HepG2 (cell line): Measurements from ENCODE around the gene KIF2C. TPM values are rescaled to one million over a fixed set of nuclear protein-coding genes. Genes with fewer than 3 reads are reported as not detected.
A peak's percentile ranks its signal among the peaks of the same experiment; 100 is the strongest.

Experiments used
- MEIS2 ChIP-seq: sonication (generic); formaldehyde crosslinking; IDR thresholded peaks from 2 replicates; pipeline ENCODE4 v1.9.0; 2021; ENCODE audit warnings: mild to moderate bottlenecking, missing genetic modification reagents
- ZNF337 ChIP-seq: sonication (generic); formaldehyde crosslinking; IDR thresholded peaks from 2 replicates; pipeline ENCODE4 v1.5.1; 2020; ENCODE audit warnings: missing genetic modification reagents, low read depth, mild to moderate bottlenecking, borderline replicate concordance
- ZNF569 ChIP-seq: sonication (generic); formaldehyde crosslinking; IDR thresholded peaks from 2 replicates; pipeline ENCODE4 v1.5.0; 2020; ENCODE audit warnings: mild to moderate bottlenecking, missing genetic modification reagents, moderate library complexity, borderline replicate concordance
- ZNF737 ChIP-seq: sonication (generic); formaldehyde crosslinking; IDR thresholded peaks from 2 replicates; pipeline ENCODE4 v1.5.0; 2020; ENCODE audit warnings: missing genetic modification reagents, mild to moderate bottlenecking, borderline replicate concordance
- polyA plus RNA-seq, 8 experiments: library from polyadenylated mRNA; depleted of rRNA in 3 of 8; stranded (reverse) in 7 of 8; unstranded in 1 of 8; fragments of >200 nt; fragmentation: Illumina TruSeq in 4 of 8; extraction: Trizol in 4 of 8; gene quantifications; 2 replicates each; pipeline versions ENCODE4 v1.2.1 to v1.2.3, GENCODE V29; 2011 to 2016; ENCODE audit warnings: low read depth in 4 of 8, missing spikeins in 1 of 8, mixed read lengths in 1 of 8; ENCODE audit not compliant: insufficient read depth in 1 of 8
- total RNA-seq, 5 experiments: library from RNA; depleted of rRNA; stranded (reverse); fragments of >200 nt; fragmentation: Illumina TruSeq; extraction: Trizol; gene quantifications; 2 replicates each; pipeline ENCODE4 v1.2.3, GENCODE V29; 2016; ENCODE audit warnings: low read depth in 1 of 5
- TF ChIP-seq, protein P1 (sequence below): sonication (generic); formaldehyde crosslinking; IDR thresholded peaks from 2 replicates; pipeline ENCODE4 v1.5.1; 2020; ENCODE audit warnings: mild to moderate bottlenecking, missing genetic modification reagents, moderate library complexity
- TF ChIP-seq, protein P2 (sequence below): sonication (generic); formaldehyde crosslinking; IDR thresholded peaks from 2 replicates; pipeline ENCODE4 v1.4.0; 2020; ENCODE audit warnings: missing genetic modification reagents, borderline replicate concordance
- TF ChIP-seq, protein P3 (sequence below): sonication (generic); formaldehyde crosslinking; IDR thresholded peaks from 2 replicates; pipeline ENCODE4 v1.4.0; 2020; ENCODE audit warnings: missing genetic modification reagents, borderline replicate concordance
- TF ChIP-seq, protein P4 (sequence below): sonication (generic); formaldehyde crosslinking; IDR thresholded peaks from 2 replicates; pipeline ENCODE4 v1.4.0; 2020; ENCODE audit warnings: missing genetic modification reagents
- TF ChIP-seq, protein P5 (sequence below): IDR thresholded peaks from 2 replicates; pipeline ENCODE4 v1.6.1; 2016; ENCODE audit warnings: low read depth

Gene KIF2C
- total and polyA plus RNA-seq, 2 of the 13 experiments (the other 11 are each of a cell fraction or from before 2014, with no cell fraction given), result 29.7 to 53.7 TPM

DNA sequence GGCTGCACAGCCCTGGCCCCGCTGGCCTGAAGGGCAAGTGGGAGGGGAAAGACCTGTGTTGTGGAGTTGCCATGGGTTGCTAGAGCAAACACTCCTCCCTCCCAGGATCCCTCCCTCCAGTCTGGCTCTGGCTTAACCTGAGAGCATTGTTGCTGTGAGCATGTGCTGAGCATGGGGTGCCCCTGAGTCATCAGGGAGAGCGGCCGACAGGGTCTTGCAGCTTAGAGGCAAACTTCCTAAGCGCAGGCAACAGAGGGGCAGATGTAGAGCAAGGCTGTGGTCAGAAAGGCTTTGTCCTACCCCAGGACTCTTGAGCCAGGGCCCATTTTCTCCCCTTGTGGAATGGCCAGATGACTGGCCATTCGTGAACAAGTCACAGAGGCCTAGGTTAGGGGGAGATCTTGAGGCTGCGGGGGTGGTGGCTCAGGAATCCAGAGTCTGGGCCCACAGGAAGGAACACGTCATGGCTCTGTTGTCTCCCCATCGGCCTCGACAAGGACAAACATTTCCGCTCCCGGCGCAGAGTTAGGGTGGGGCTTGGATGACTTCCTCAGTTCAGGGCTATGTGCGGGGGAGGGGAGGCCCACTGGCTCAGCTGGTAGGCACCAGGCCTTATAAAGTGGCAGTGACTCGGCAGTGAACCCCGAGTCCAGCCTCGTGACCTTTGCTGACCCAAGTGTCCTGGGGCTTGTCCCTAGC lies 67.9 kb downstream of the KIF2C start (continued):
- peak; percentile 18 for TF ChIP-seq MEIS2 (CRISPR knock-in tag)
- TF ChIP-seq, protein P1, sequence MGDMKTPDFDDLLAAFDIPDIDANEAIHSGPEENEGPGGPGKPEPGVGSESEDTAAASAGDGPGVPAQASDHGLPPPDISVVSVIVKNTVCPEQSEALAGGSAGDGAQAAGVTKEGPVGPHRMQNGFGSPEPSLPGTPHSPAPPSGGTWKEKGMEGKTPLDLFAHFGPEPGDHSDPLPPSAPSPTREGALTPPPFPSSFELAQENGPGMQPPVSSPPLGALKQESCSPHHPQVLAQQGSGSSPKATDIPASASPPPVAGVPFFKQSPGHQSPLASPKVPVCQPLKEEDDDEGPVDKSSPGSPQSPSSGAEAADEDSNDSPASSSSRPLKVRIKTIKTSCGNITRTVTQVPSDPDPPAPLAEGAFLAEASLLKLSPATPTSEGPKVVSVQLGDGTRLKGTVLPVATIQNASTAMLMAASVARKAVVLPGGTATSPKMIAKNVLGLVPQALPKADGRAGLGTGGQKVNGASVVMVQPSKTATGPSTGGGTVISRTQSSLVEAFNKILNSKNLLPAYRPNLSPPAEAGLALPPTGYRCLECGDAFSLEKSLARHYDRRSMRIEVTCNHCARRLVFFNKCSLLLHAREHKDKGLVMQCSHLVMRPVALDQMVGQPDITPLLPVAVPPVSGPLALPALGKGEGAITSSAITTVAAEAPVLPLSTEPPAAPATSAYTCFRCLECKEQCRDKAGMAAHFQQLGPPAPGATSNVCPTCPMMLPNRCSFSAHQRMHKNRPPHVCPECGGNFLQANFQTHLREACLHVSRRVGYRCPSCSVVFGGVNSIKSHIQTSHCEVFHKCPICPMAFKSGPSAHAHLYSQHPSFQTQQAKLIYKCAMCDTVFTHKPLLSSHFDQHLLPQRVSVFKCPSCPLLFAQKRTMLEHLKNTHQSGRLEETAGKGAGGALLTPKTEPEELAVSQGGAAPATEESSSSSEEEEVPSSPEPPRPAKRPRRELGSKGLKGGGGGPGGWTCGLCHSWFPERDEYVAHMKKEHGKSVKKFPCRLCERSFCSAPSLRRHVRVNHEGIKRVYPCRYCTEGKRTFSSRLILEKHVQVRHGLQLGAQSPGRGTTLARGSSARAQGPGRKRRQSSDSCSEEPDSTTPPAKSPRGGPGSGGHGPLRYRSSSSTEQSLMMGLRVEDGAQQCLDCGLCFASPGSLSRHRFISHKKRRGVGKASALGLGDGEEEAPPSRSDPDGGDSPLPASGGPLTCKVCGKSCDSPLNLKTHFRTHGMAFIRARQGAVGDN (CRISPR knock-in tag), result peak; percentile 100
- TF ChIP-seq, protein P2, sequence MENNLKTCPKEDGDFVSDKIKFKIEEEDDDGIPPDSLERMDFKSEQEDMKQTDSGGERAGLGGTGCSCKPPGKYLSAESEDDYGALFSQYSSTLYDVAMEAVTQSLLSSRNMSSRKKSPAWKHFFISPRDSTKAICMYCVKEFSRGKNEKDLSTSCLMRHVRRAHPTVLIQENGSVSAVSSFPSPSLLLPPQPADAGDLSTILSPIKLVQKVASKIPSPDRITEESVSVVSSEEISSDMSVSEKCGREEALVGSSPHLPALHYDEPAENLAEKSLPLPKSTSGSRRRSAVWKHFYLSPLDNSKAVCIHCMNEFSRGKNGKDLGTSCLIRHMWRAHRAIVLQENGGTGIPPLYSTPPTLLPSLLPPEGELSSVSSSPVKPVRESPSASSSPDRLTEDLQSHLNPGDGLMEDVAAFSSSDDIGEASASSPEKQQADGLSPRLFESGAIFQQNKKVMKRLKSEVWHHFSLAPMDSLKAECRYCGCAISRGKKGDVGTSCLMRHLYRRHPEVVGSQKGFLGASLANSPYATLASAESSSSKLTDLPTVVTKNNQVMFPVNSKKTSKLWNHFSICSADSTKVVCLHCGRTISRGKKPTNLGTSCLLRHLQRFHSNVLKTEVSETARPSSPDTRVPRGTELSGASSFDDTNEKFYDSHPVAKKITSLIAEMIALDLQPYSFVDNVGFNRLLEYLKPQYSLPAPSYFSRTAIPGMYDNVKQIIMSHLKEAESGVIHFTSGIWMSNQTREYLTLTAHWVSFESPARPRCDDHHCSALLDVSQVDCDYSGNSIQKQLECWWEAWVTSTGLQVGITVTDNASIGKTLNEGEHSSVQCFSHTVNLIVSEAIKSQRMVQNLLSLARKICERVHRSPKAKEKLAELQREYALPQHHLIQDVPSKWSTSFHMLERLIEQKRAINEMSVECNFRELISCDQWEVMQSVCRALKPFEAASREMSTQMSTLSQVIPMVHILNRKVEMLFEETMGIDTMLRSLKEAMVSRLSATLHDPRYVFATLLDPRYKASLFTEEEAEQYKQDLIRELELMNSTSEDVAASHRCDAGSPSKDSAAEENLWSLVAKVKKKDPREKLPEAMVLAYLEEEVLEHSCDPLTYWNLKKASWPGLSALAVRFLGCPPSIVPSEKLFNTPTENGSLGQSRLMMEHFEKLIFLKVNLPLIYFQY (CRISPR knock-in tag), result no peak
- TF ChIP-seq, protein P3, sequence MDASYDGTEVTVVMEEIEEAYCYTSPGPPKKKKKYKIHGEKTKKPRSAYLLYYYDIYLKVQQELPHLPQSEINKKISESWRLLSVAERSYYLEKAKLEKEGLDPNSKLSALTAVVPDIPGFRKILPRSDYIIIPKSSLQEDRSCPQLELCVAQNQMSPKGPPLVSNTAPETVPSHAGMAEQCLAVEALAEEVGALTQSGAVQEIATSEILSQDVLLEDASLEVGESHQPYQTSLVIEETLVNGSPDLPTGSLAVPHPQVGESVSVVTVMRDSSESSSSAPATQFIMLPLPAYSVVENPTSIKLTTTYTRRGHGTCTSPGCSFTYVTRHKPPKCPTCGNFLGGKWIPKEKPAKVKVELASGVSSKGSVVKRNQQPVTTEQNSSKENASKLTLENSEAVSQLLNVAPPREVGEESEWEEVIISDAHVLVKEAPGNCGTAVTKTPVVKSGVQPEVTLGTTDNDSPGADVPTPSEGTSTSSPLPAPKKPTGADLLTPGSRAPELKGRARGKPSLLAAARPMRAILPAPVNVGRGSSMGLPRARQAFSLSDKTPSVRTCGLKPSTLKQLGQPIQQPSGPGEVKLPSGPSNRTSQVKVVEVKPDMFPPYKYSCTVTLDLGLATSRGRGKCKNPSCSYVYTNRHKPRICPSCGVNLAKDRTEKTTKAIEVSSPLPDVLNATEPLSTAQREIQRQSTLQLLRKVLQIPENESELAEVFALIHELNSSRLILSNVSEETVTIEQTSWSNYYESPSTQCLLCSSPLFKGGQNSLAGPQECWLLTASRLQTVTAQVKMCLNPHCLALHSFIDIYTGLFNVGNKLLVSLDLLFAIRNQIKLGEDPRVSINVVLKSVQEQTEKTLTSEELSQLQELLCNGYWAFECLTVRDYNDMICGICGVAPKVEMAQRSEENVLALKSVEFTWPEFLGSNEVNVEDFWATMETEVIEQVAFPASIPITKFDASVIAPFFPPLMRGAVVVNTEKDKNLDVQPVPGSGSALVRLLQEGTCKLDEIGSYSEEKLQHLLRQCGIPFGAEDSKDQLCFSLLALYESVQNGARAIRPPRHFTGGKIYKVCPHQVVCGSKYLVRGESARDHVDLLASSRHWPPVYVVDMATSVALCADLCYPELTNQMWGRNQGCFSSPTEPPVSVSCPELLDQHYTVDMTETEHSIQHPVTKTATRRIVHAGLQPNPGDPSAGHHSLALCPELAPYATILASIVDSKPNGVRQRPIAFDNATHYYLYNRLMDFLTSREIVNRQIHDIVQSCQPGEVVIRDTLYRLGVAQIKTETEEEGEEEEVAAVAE (CRISPR knock-in tag), result peak; percentile 72; the same call in 1 of the 2 replicates
- TF ChIP-seq, protein P4, sequence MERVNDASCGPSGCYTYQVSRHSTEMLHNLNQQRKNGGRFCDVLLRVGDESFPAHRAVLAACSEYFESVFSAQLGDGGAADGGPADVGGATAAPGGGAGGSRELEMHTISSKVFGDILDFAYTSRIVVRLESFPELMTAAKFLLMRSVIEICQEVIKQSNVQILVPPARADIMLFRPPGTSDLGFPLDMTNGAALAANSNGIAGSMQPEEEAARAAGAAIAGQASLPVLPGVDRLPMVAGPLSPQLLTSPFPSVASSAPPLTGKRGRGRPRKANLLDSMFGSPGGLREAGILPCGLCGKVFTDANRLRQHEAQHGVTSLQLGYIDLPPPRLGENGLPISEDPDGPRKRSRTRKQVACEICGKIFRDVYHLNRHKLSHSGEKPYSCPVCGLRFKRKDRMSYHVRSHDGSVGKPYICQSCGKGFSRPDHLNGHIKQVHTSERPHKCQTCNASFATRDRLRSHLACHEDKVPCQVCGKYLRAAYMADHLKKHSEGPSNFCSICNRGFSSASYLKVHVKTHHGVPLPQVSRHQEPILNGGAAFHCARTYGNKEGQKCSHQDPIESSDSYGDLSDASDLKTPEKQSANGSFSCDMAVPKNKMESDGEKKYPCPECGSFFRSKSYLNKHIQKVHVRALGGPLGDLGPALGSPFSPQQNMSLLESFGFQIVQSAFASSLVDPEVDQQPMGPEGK (CRISPR knock-in tag), result no peak
- TF ChIP-seq ZNF737 (CRISPR knock-in tag), result no peak
- no peak for TF ChIP-seq ZNF569 (CRISPR knock-in tag)
- no peak for TF ChIP-seq ZNF337 (CRISPR knock-in tag)
- TF ChIP-seq, protein P5, sequence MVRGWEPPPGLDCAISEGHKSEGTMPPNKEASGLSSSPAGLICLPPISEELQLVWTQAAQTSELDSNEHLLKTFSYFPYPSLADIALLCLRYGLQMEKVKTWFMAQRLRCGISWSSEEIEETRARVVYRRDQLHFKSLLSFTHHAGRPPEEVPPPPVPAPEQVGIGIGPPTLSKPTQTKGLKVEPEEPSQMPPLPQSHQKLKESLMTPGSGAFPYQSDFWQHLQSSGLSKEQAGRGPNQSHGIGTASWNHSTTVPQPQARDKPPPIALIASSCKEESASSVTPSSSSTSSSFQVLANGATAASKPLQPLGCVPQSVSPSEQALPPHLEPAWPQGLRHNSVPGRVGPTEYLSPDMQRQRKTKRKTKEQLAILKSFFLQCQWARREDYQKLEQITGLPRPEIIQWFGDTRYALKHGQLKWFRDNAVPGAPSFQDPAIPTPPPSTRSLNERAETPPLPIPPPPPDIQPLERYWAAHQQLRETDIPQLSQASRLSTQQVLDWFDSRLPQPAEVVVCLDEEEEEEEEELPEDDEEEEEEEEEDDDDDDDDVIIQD, result peak; percentile 6
